Tibial nerve (tissue), 3 donors: Measurements from ENCODE around the gene TUBB4B.
A peak's percentile ranks its signal among the peaks of the same experiment; 100 is the strongest.
"Not testable (repeated sequence)": the region's sequence is repeated elsewhere in the genome, so short reads cannot be mapped to it uniquely, and the experiment has no call there.

Source experiments
- POLR2A ChIP-seq, 2 donors: fragments of 450-650 bp; IDR thresholded peaks; one replicate each; pipeline ENCODE4 v1.6.1; 2017; ENCODE audit warnings: antibody characterized with exemption in 2 of 2, mild to moderate bottlenecking in 2 of 2, moderate library complexity in 2 of 2
- TF ChIP-seq, protein P1 (sequence below), 5 experiments: fragments of 200-600 bp in 3 of 5; fragments of 450-650 bp in 2 of 5; sonication (generic) in 3 of 5; IDR thresholded peaks; one replicate each; pipeline ENCODE4 v1.5.1; 2016 to 2019; ENCODE audit warnings: antibody characterized with exemption in 5 of 5, mild to moderate bottlenecking in 3 of 5, moderate library complexity in 2 of 5

DNA sequence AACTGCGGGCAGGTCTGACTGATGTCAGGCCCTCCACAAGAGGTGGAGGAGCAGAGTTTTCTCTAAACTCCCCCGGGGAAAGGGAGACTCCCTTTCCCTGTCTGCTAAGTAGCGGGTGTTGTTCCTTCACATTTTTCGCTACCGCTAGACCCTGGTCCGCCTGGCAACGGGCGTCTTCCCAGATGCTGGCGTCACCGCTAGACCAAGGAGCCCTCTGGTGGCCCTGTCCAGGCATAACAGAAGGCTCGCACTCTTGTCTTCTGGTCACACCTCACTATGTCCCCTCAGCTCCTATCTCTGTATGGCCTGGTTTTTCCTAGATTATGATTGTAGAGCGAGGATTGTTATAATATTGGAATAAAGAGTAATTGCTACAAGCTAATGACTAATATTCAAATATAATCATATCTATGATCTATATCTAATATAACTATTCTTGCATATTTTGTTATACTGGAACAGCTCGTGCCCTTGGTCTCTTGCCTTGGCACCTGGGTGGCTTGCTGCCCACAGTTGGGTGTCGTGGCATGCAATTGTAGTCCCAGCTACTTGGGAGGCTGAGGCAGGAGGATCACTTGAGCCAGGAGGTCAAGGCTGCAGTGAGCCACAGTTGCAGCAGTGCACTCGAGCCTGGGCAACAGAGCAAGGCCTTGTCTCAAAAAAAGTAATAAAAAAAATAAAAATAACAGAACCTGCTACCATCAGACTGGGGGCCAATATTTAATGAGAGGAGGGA is 21.3 kb downstream of the TUBB4B start:
- TF ChIP-seq, protein P1, sequence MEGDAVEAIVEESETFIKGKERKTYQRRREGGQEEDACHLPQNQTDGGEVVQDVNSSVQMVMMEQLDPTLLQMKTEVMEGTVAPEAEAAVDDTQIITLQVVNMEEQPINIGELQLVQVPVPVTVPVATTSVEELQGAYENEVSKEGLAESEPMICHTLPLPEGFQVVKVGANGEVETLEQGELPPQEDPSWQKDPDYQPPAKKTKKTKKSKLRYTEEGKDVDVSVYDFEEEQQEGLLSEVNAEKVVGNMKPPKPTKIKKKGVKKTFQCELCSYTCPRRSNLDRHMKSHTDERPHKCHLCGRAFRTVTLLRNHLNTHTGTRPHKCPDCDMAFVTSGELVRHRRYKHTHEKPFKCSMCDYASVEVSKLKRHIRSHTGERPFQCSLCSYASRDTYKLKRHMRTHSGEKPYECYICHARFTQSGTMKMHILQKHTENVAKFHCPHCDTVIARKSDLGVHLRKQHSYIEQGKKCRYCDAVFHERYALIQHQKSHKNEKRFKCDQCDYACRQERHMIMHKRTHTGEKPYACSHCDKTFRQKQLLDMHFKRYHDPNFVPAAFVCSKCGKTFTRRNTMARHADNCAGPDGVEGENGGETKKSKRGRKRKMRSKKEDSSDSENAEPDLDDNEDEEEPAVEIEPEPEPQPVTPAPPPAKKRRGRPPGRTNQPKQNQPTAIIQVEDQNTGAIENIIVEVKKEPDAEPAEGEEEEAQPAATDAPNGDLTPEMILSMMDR (IDR thresholded peaks at IDR 0.05): peak; percentile 24 to 36 (median 28)
- not testable (repeated sequence) for TF ChIP-seq POLR2A (IDR thresholded peaks at IDR 0.05)
